Neural crest cell (in vitro differentiated cells): Measurements from ENCODE around the gene SLC4A1AP. TPM values are rescaled to one million over a fixed set of nuclear protein-coding genes. Genes with fewer than 3 reads are reported as not detected.

Experiments used
- DNase-seq: peaks from one replicate; pipeline ENCODE4 v3.0.0; 2021; ENCODE audit warnings: low read depth, mixed read lengths, low spot score
- H3K27ac Mint-ChIP-seq: one replicate; pipeline ENCODE4 v1.8.0; 2021; ENCODE audit warnings: mild to moderate bottlenecking, mixed read lengths; ENCODE audit not compliant: unreplicated experiment
- H3K27me3 Mint-ChIP-seq: 2 replicates; pipeline ENCODE4 v1.8.0; 2021; ENCODE audit warnings: low read depth, mild to moderate bottlenecking, mixed read lengths
- H3K36me3 Mint-ChIP-seq: 2 replicates; pipeline ENCODE4 v1.8.0; 2021; ENCODE audit warnings: low read depth, mild to moderate bottlenecking, mixed read lengths
- H3K4me1 Mint-ChIP-seq: 2 replicates; pipeline ENCODE4 v1.8.0; 2021; ENCODE audit warnings: mixed read lengths
- H3K4me3 Mint-ChIP-seq: one replicate; pipeline ENCODE4 v1.8.0; 2021; ENCODE audit warnings: mild to moderate bottlenecking, mixed read lengths
- H3K9me3 Mint-ChIP-seq: 2 replicates; pipeline ENCODE4 v1.8.0; 2021; ENCODE audit warnings: mixed read lengths
- CTCF ChIP-seq: fragments of 200-600 bp; sonication (generic); conservative IDR thresholded peaks from 2 replicates; pipeline ENCODE4 v1.5.0; 2021; ENCODE audit warnings: antibody characterized with exemption, mild to moderate bottlenecking
- long read RNA-seq: library from polyadenylated mRNA; unstranded; transcript quantifications from one replicate; pipeline ENCODE4 v2.0.0, GENCODE V29; 2020
- total RNA-seq: library from RNA; stranded (reverse); gene quantifications from 2 replicates; pipeline ENCODE4 v1.2.1, GENCODE V29; 2021

The SLC4A1AP gene
- 19.0 and 19.1 TPM in 2 replicates for total RNA-seq
- long read RNA-seq, partial matches to known transcripts, result 45 of 49 reads
- long read RNA-seq, other reads (novel, unspliced or antisense), result 3 of 49 reads

- Mint-ChIP-seq H3K27ac (peak within 1 kb of the TSS; percentile 100), H3K9me3 (no peaks in the 10 kb centered on the region), H3K4me3 (peak within 1 kb of the TSS; percentile 100), H3K4me1 (peaks cover 30% of the 10 kb centered on the region), H3K36me3 (peaks cover 7% of the 10 kb centered on the region), H3K27me3 (no peaks in the 10 kb centered on the region)
- peak; percentile 69 for DNase-seq
- no peak for TF ChIP-seq CTCF
Measured at GRCh38 chr2:27663285-27664153, at the start of gene SLC4A1AP, which contains the start of gene SUPT7L. Gene SLC4A1AP, plus strand, starts transcription at chr2:27663889. Its CDS starts 26 bp downstream, at chr2:27663915. Gene SUPT7L, minus strand, starts transcription at chr2:27663614. Its CDS starts 1,422 bp downstream, at chr2:27662192.

GRCh38 chr2:27613985-27614384 is 49.7 kb upstream of the SLC4A1AP start:
- DNase-seq, result no peak
- H3K4me1 Mint-ChIP-seq, result no peaks in the 10 kb centered on the region
- no peaks in the 10 kb centered on the region for H3K9me3 Mint-ChIP-seq
- no peak for TF ChIP-seq CTCF
- H3K4me3 Mint-ChIP-seq, result no peak overlapping the region
- no peaks in the 10 kb centered on the region for H3K27me3 Mint-ChIP-seq
- peaks cover 18% of the 10 kb centered on the region for H3K36me3 Mint-ChIP-seq
- H3K27ac Mint-ChIP-seq, result no peak overlapping the region

GRCh38 chr2:27615316-27615715 is 48.4 kb upstream of the SLC4A1AP start:
- peaks cover 23% of the 10 kb centered on the region for H3K36me3 Mint-ChIP-seq
- H3K27ac Mint-ChIP-seq, result no peak overlapping the region
- no peak overlapping the region for H3K4me3 Mint-ChIP-seq

GRCh38 chr2:27621524-27621923 is 42.2 kb upstream of the SLC4A1AP start:
- no peak for DNase-seq
- no peaks in the 10 kb centered on the region for H3K27me3 Mint-ChIP-seq

More at GRCh38 chr2:27615316-27615715, 48.4 kb upstream of the SLC4A1AP start:
- Mint-ChIP-seq H3K27me3 (no peaks in the 10 kb centered on the region), H3K9me3 (no peaks in the 10 kb centered on the region), H3K4me1 (no peaks in the 10 kb centered on the region)
- DNase-seq, result no peak
- no peak for TF ChIP-seq CTCF

GRCh38 chr2:27622921-27623384 is 40.7 kb upstream of the SLC4A1AP start:
- peaks cover 13% of the 10 kb centered on the region for H3K36me3 Mint-ChIP-seq
- H3K9me3 Mint-ChIP-seq, result no peaks in the 10 kb centered on the region
- peaks cover 7% of the 10 kb centered on the region for H3K4me1 Mint-ChIP-seq
- no peak overlapping the region for H3K4me3 Mint-ChIP-seq
- DNase-seq, result no peak
- no peak for TF ChIP-seq CTCF
- H3K27ac Mint-ChIP-seq, result no peak overlapping the region
- H3K27me3 Mint-ChIP-seq, result no peaks in the 10 kb centered on the region

More at GRCh38 chr2:27621524-27621923, 42.2 kb upstream of the SLC4A1AP start:
- H3K4me1 Mint-ChIP-seq, result no peaks in the 10 kb centered on the region
- no peak for TF ChIP-seq CTCF
- H3K36me3 Mint-ChIP-seq, result peaks cover 22% of the 10 kb centered on the region
- no peaks in the 10 kb centered on the region for H3K9me3 Mint-ChIP-seq
- H3K4me3 Mint-ChIP-seq, result no peak overlapping the region
- peak overlapping the region; percentile 32 for H3K27ac Mint-ChIP-seq
